Transverse colon (tissue), 4 donors: ENCODE measurements around the gene CCDC33.

Source experiments
- CTCF ChIP-seq, 5 experiments: fragments of 200-600 bp in 3 of 5; fragments of 450-650 bp in 2 of 5; sonication (generic) in 3 of 5; IDR thresholded peaks; 1 replicate in 2 of 5; 2 replicates in 3 of 5; pipeline ENCODE4 v1.5.1; 2016 to 2017; ENCODE audit warnings: antibody characterized with exemption in 5 of 5, inconsistent platforms in 3 of 5, mild to moderate bottlenecking in 2 of 5, moderate library complexity in 1 of 5
- EP300 ChIP-seq: sonication (generic); formaldehyde crosslinking; IDR thresholded peaks from one replicate; pipeline ENCODE4 v1.6.1; 2017; ENCODE audit warnings: antibody characterized with exemption, low read depth
- POLR2A ChIP-seq: fragments of 450-650 bp; IDR thresholded peaks from one replicate; pipeline ENCODE4 v1.6.1; 2016; ENCODE audit warnings: antibody characterized with exemption, mild to moderate bottlenecking, moderate library complexity
- POLR2AphosphoS5 ChIP-seq, 3 donors: sonication (generic); formaldehyde crosslinking; IDR thresholded peaks; one replicate each; pipeline ENCODE4 v1.6.1; 2016; ENCODE audit warnings: antibody characterized with exemption in 3 of 3

GRCh38 chr15:74330861-74331408, 94.8 kb downstream of the CCDC33 start:
- no peak for TF ChIP-seq CTCF (IDR thresholded peaks at IDR 0.05)
- TF ChIP-seq POLR2A: no peak
- TF ChIP-seq POLR2AphosphoS5 (IDR thresholded peaks at IDR 0.05): no peak
- TF ChIP-seq EP300: no peak
